HCT116 (cell line): ENCODE results near the gene SLC38A9. TPM values are rescaled to one million over a fixed set of nuclear protein-coding genes. Genes with fewer than 3 reads are reported as not detected.
A peak's percentile ranks its signal among the peaks of the same experiment; 100 is the strongest.

Source experiments
- ATAC-seq: fragments of 200-7000 bp; cut with Tn5 transposase; 2 replicates; pipeline ENCODE4 v1.9.1; 2020; ENCODE audit warnings: mild to moderate bottlenecking, moderate library complexity
- BruUV-seq: library from RNA; stranded (reverse); fragments of 400-500 nt; replicated peaks from 2 replicates; lab custom pipeline; 2021; lab: Mats Ljungman, UMichigan
- CTCF ChIA-PET: fragments of 300-600 bp; sonication (Branson Sonifier 250); formaldehyde crosslinking; loops from one replicate; lab custom pipeline; 2021; ENCODE audit warnings: antibody characterized with exemption; lab: Charles Lee
- POLR2A ChIA-PET: fragments of 300-600, 350-600 bp; sonication (Branson Sonifier 250); formaldehyde crosslinking; loops from one replicate; lab custom pipeline; 2021; ENCODE audit warnings: antibody characterized with exemption; lab: Charles Lee
- RAD21 ChIA-PET, 2 experiments: fragments of 300-600 bp; sonication (Branson Sonifier 250); formaldehyde crosslinking; loops; one replicate each; lab custom pipeline; 2023; ENCODE audit warnings: low total read pairs in 2 of 2; ENCODE audit not compliant: uncharacterized antibody in 2 of 2, unreplicated experiment in 2 of 2, low non-redundant PET in 1 of 2; lab: Charles Lee
- DNase-seq: peaks from one replicate; pipeline ENCODE4 v3.0.0-alpha.2; 2010; ENCODE audit warnings: low read depth, low spot score
- H2AFZ ChIP-seq: fragments of 200-600 bp; shearing (Covaris generic), sonication (generic); 2 replicates; pipeline ENCODE4 v1.6.1; 2017; ENCODE audit warnings: low read depth, mixed run types, mixed read lengths, antibody characterized with exemption, low read length; ENCODE audit not compliant: poor library complexity, severe bottlenecking
- H3K27ac ChIP-seq: 2 replicates; pipeline ENCODE4 v1.5.1; 2012; ENCODE audit warnings: low read depth, low read length
- H3K27me3 ChIP-seq: fragments of 200-600 bp; sonication (generic); 2 replicates; pipeline ENCODE4 v1.6.1; 2016; ENCODE audit warnings: mixed run types, low read length, mixed read lengths; ENCODE audit not compliant: insufficient read depth
- H3K36me3 ChIP-seq, 2 experiments: fragments of 200-500 bp in 1 of 2; fragments of 200-600 bp in 1 of 2; sonication (Bioruptor generic) in 1 of 2; sonication (generic) in 1 of 2; 2 replicates each; pipeline versions ENCODE4 v1.5.1 to v1.6.1; 2014 to 2016; ENCODE audit warnings: low read length in 2 of 2, inconsistent platforms in 1 of 2, mixed read lengths in 1 of 2, mixed run types in 1 of 2; ENCODE audit not compliant: insufficient read depth in 2 of 2, control insufficient read depth in 1 of 2
- H3K4me1 ChIP-seq, 2 experiments: fragments of 200-600 bp in 1 of 2; sonication (generic) in 1 of 2; 2 replicates each; pipeline versions ENCODE4 v1.5.1 to v1.6.1; 2012 to 2017; ENCODE audit warnings: low read length in 2 of 2, inconsistent platforms in 1 of 2, mild to moderate bottlenecking in 1 of 2, mixed read lengths in 1 of 2, mixed run types in 1 of 2, moderate library complexity in 1 of 2; ENCODE audit not compliant: insufficient read depth in 2 of 2, control insufficient read depth in 1 of 2
- H3K4me2 ChIP-seq: fragments of 200-600 bp; sonication (generic); 2 replicates; pipeline ENCODE4 v1.6.1; 2017; ENCODE audit warnings: mixed run types, low read length, mixed read lengths
- H3K4me3 ChIP-seq, 2 experiments: fragments of 200-600 bp in 1 of 2; sonication (generic) in 1 of 2; replicated peaks in 1 of 2; 2 replicates each; pipeline ENCODE4 v1.5.1; 2011 to 2016; ENCODE audit warnings: low read length in 2 of 2, control low read depth in 1 of 2, low read depth in 1 of 2, mild to moderate bottlenecking in 1 of 2, mixed read lengths in 1 of 2, mixed run types in 1 of 2
- H3K79me2 ChIP-seq: fragments of 200-600 bp; sonication (generic); 2 replicates; pipeline ENCODE4 v1.6.1; 2017; ENCODE audit warnings: mild to moderate bottlenecking, mixed run types, low read length, moderate library complexity, mixed read lengths; ENCODE audit not compliant: insufficient read depth
- H3K9ac ChIP-seq: fragments of 200-600 bp; sonication (generic); 2 replicates; pipeline ENCODE4 v1.6.1; 2016; ENCODE audit warnings: low read length, mixed read lengths
- H3K9me2 ChIP-seq: fragments of 200-600 bp; sonication (generic), shearing (Covaris generic); 2 replicates; pipeline ENCODE4 v1.6.1; 2017; ENCODE audit warnings: mixed run types, mild to moderate bottlenecking, moderate library complexity; ENCODE audit not compliant: insufficient read depth
- H3K9me3 ChIP-seq, 2 experiments: fragments of 200-500 bp in 1 of 2; fragments of 200-600 bp in 1 of 2; sonication (Bioruptor generic) in 1 of 2; sonication (generic) in 1 of 2; 2 replicates each; pipeline ENCODE4 v1.6.1; 2014 to 2017; ENCODE audit warnings: low read length in 2 of 2, mixed read lengths in 2 of 2, inconsistent platforms in 1 of 2, low read depth in 1 of 2, mild to moderate bottlenecking in 1 of 2, mixed run types in 1 of 2, moderate library complexity in 1 of 2; ENCODE audit not compliant: control insufficient read depth in 1 of 2, insufficient read depth in 1 of 2
- H4K20me1 ChIP-seq: fragments of 200-600 bp; sonication (generic), shearing (Covaris generic); 2 replicates; pipeline ENCODE4 v1.6.1; 2017; ENCODE audit warnings: mixed run types, mild to moderate bottlenecking, moderate library complexity; ENCODE audit not compliant: insufficient read depth
- ATF3 ChIP-seq: IDR thresholded peaks from 2 replicates; pipeline ENCODE4 v1.6.1; 2012
- ELF1 ChIP-seq: IDR thresholded peaks from 2 replicates; pipeline ENCODE4 v1.6.1; 2012; ENCODE audit warnings: low read depth, borderline replicate concordance
- JUND ChIP-seq: IDR thresholded peaks from 2 replicates; pipeline ENCODE4 v1.6.1; 2012
- POLR2AphosphoS5 ChIP-seq: IDR thresholded peaks from 2 replicates; pipeline ENCODE4 v1.6.1; 2011; ENCODE audit warnings: mild to moderate bottlenecking, low read depth, low read length, moderate library complexity
- RAD21 ChIP-seq: IDR thresholded peaks from 2 replicates; pipeline ENCODE4 v1.6.1; 2012; ENCODE audit warnings: low read depth, mild to moderate bottlenecking
- SP1 ChIP-seq: IDR thresholded peaks from 2 replicates; pipeline ENCODE4 v1.6.1; 2012; ENCODE audit warnings: low read depth
- ZNF274 ChIP-seq: fragments of 200-500 bp; sonication (Bioruptor generic); IDR thresholded peaks from 2 replicates; pipeline ENCODE4 v1.6.1; 2014; ENCODE audit warnings: mild to moderate bottlenecking, low read depth, low read length, inconsistent platforms
- intact Hi-C: fragments of 100-400 bp; cut with micrococcal nuclease; formaldehyde crosslinking; loops from 2 replicates; pipeline ENCODE4 v1.10.0; 2022
- total RNA-seq: library from RNA; stranded (reverse); gene quantifications from one replicate; pipeline ENCODE4 v1.2.1, GENCODE V29; 2021; ENCODE audit not compliant: unreplicated experiment
- TF ChIP-seq, protein P1 (sequence below), 3 experiments: fragments of 200-600 bp in 1 of 3; sonication (generic) in 1 of 3; IDR thresholded peaks in 2 of 3; conservative IDR thresholded peaks in 1 of 3; 2 replicates each; pipeline ENCODE4 v1.5.1; 2012 to 2017; ENCODE audit warnings: low read depth in 2 of 3, low read length in 2 of 3, antibody characterized with exemption in 1 of 3, borderline replicate concordance in 1 of 3, control low read depth in 1 of 3, mild to moderate bottlenecking in 1 of 3, mixed read lengths in 1 of 3, mixed run types in 1 of 3, moderate library complexity in 1 of 3; ENCODE audit not compliant: insufficient read depth in 1 of 3

The SLC38A9 gene
- total RNA-seq, 1 experiment from 2014 or later: 12.6 TPM

GRCh38 chr5:55634866-55635265 lies 77.3 kb downstream of the SLC38A9 start:
- no peaks in the 10 kb centered on the region for H3K79me2 ChIP-seq
- no TSS peak for BruUV-seq
- ChIA-PET CTCF (no interaction called here), RAD21 (no interaction called here)
- H3K4me3 ChIP-seq: no peak overlapping the region
- no peak overlapping the region for H3K4me2 ChIP-seq
- H3K36me3 ChIP-seq: no peaks in the 10 kb centered on the region
- no peak overlapping the region for H3K27ac ChIP-seq
- no peak for TF ChIP-seq ELF1
- no peak for TF ChIP-seq SP1
- TF ChIP-seq, all 23 proteins: peak for 0
- ATAC-seq: no peak
- Histone ChIP-seq H3K4me1 (peaks cover 0 to 30% of the 10 kb centered on the region in 2 experiments; a peak in 2 of 4 replicates), H3K9me3 (no peaks in the 10 kb centered on the region), H3K9me2 (no peaks in the 10 kb centered on the region), H3K9ac (no peak overlapping the region), H4K20me1 (no peaks in the 10 kb centered on the region), H3K27me3 (no peaks in the 10 kb centered on the region), H2AFZ (no peak overlapping the region)
- POLR2A ChIA-PET: no interaction called here
- DNase-seq: no peak
- intact Hi-C loops: no loop called here

- H3K36me3 ChIP-seq: no peaks in the 10 kb centered on the region
- H3K9me3 ChIP-seq: no peaks in the 10 kb centered on the region
- no peak overlapping the region for H3K27ac ChIP-seq
- H3K4me3 ChIP-seq: no peak overlapping the region
- no peak for TF ChIP-seq POLR2AphosphoS5
- TF ChIP-seq JUND: no peak
- no peak for TF ChIP-seq ZNF274
- TF ChIP-seq ATF3: no peak
- no peak for TF ChIP-seq RAD21
- TF ChIP-seq, protein P1, sequence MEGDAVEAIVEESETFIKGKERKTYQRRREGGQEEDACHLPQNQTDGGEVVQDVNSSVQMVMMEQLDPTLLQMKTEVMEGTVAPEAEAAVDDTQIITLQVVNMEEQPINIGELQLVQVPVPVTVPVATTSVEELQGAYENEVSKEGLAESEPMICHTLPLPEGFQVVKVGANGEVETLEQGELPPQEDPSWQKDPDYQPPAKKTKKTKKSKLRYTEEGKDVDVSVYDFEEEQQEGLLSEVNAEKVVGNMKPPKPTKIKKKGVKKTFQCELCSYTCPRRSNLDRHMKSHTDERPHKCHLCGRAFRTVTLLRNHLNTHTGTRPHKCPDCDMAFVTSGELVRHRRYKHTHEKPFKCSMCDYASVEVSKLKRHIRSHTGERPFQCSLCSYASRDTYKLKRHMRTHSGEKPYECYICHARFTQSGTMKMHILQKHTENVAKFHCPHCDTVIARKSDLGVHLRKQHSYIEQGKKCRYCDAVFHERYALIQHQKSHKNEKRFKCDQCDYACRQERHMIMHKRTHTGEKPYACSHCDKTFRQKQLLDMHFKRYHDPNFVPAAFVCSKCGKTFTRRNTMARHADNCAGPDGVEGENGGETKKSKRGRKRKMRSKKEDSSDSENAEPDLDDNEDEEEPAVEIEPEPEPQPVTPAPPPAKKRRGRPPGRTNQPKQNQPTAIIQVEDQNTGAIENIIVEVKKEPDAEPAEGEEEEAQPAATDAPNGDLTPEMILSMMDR (IDR thresholded peaks at IDR 0.05 in 2 of 3, conservative IDR thresholded peaks at IDR 0.05 in 1 of 3; ENCODE audit: borderline replicate concordance in 1 of 3, insufficient read depth in 1 of 3, low read depth in 2 of 3, low read length in 2 of 3): no peak
- no peak overlapping the region for H3K9ac ChIP-seq
- H3K4me2 ChIP-seq: peak overlapping the region; percentile 57
- no peaks in the 10 kb centered on the region for H3K9me2 ChIP-seq
- H2AFZ ChIP-seq: no peak overlapping the region
- intact Hi-C loops: no loop called here
- ChIA-PET RAD21 (no interaction called here), POLR2A (no interaction called here), CTCF (no interaction called here)
- H3K79me2 ChIP-seq: no peaks in the 10 kb centered on the region
- no peak for ATAC-seq
- H3K27me3 ChIP-seq: no peaks in the 10 kb centered on the region
- DNase-seq: no peak
- H3K4me1 ChIP-seq: peaks cover 0 to 30% of the 10 kb centered on the region in 2 experiments; a peak in 2 of 4 replicates
- no peaks in the 10 kb centered on the region for H4K20me1 ChIP-seq
- BruUV-seq: no TSS peak
These were observed 77.8 kb downstream of the SLC38A9 start for GRCh38 chr5:55634209-55634805.
